Measurements from ENCODE around the gene TMEM100. TPM values are rescaled to one million over a fixed set of nuclear protein-coding genes. Genes with fewer than 3 reads are reported as not detected.

TMEM100 gene
- total RNA-seq, 1 donor from 2014 or later = 21.4 TPM

DNA sequence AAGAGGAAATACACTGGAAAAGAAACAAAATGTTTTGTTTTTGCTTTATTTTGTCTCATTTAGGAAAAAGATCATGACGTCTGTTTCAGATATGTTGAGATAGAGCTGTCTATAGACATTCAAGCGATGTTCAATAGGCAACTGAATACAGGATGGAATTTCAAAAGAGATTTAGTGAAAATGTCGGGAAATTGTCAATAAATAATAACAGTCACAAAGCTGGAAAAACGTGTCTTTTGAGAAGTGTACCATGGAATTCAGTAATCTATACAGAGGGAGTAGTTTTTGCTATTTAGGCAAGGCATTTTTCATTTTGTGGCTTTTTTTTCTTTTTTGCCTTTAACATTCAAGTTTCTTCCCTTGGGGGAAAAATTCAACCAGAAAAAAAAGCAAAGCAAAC lies 33.0 kb downstream of the TMEM100 start:
- no peak for DNase-seq (ENCODE audit: extremely low spot score, unreplicated experiment)
- H3K9me3 Mint-ChIP-seq = peaks cover 12% of the 10 kb centered on the region
- peaks cover 4% of the 10 kb centered on the region for H3K27me3 Mint-ChIP-seq
- no peak overlapping the region for H3K27ac Mint-ChIP-seq
- H3K4me1 Mint-ChIP-seq (ENCODE audit: unreplicated experiment) = peaks cover 19% of the 10 kb centered on the region
- H3K36me3 Mint-ChIP-seq = no peaks in the 10 kb centered on the region
- H3K4me3 Mint-ChIP-seq = no peak overlapping the region
- TF ChIP-seq, protein P1, sequence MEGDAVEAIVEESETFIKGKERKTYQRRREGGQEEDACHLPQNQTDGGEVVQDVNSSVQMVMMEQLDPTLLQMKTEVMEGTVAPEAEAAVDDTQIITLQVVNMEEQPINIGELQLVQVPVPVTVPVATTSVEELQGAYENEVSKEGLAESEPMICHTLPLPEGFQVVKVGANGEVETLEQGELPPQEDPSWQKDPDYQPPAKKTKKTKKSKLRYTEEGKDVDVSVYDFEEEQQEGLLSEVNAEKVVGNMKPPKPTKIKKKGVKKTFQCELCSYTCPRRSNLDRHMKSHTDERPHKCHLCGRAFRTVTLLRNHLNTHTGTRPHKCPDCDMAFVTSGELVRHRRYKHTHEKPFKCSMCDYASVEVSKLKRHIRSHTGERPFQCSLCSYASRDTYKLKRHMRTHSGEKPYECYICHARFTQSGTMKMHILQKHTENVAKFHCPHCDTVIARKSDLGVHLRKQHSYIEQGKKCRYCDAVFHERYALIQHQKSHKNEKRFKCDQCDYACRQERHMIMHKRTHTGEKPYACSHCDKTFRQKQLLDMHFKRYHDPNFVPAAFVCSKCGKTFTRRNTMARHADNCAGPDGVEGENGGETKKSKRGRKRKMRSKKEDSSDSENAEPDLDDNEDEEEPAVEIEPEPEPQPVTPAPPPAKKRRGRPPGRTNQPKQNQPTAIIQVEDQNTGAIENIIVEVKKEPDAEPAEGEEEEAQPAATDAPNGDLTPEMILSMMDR (conservative IDR thresholded peaks at IDR 0.05) = no peak

DNA sequence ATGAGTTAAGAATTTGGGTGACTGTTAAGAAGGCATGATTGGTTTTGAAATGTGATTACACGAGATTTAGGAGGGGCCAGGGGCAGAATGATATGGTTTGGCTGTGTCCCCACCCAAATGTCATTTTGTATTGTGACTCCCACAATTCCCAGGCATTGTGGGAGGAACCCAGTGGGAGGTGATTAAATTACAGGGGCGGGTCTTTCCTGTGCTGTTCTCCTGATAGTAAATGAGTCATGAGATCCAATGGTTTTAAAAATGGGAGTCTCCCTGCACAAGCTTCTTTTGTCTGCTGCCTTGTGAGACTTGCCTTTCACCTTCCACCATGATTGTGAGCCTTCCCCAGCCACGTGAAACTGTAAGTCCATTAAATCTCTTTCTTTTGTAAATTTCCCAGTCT lies 34.6 kb downstream of the TMEM100 start:
- peaks cover 4% of the 10 kb centered on the region for H3K27me3 Mint-ChIP-seq
- no peak overlapping the region for H3K27ac Mint-ChIP-seq
- no peak overlapping the region for H3K4me3 Mint-ChIP-seq
- TF ChIP-seq, protein P1 (conservative IDR thresholded peaks at IDR 0.05) = no peak
- H3K4me1 Mint-ChIP-seq (ENCODE audit: unreplicated experiment) = peaks cover 19% of the 10 kb centered on the region
- H3K36me3 Mint-ChIP-seq = no peaks in the 10 kb centered on the region
- peaks cover 12% of the 10 kb centered on the region for H3K9me3 Mint-ChIP-seq
- DNase-seq (ENCODE audit: extremely low spot score, unreplicated experiment) = no peak

DNA sequence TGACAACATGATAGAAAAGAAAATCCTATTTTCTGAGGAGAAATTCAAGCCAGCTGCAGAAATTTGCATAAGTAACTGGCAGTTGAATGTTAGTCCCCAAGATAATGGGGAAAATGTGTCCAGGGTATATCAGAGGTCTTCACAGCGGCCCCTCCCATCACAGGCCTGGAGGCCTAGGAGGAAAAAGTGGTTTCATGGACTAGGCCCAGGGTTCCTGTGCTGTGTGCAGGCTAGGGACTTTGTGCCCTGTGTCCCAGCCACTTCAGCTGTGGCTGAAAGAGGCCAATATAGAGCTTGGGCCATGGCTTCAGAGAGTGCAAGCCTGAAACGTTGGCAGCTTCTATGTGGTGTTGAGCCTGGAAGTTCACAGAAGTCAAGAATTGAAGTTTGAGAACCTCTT lies 35.6 kb downstream of the TMEM100 start:
- TF ChIP-seq, protein P1 (conservative IDR thresholded peaks at IDR 0.05) = no peak
- Mint-ChIP-seq H3K27me3 (peaks cover 4% of the 10 kb centered on the region), H3K4me1 (ENCODE audit: unreplicated experiment) (peaks cover 19% of the 10 kb centered on the region), H3K27ac (no peak overlapping the region), H3K36me3 (no peaks in the 10 kb centered on the region), H3K4me3 (no peak overlapping the region), H3K9me3 (peaks cover 12% of the 10 kb centered on the region)
- no peak for DNase-seq (ENCODE audit: extremely low spot score, unreplicated experiment)

DNA sequence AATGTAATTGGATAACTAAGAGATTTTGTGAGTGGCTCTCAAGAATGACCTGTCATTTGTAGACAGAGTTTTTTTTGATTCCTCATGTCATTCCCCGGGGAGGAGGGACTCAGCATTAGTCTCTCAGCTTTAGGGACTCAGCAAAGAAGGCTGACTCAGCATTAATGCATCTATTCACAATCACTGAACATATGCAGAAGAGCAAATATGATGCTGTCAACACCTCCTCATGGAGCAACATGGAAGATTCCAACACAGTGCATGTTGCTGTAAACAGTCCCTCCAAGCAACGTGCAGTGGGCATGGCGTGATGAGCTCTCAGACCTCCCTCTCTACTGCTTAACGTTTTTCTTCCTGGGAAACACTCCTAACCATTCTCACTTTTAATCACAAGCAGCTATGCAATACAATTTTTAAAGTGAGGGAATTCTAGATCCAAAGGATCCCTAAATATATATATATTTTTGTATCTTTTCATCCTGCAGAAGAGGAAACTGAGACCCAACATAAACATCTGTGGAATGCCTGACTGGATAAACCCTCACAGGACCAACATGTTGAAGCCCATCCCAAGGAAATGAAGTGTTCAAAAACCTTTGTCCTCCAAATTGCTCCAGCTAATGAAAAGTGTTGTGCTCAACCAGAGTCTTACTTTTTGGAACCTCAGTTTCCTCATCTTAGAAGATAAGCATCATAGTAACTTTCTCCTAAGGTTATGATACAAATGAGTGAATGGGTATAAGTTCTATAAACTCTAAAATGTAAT lies 38.9 kb downstream of the TMEM100 start:
- H3K4me1 Mint-ChIP-seq (ENCODE audit: unreplicated experiment) = no peaks in the 10 kb centered on the region
- H3K27me3 Mint-ChIP-seq = peaks cover 4% of the 10 kb centered on the region
- H3K4me3 Mint-ChIP-seq = no peak overlapping the region
- H3K9me3 Mint-ChIP-seq = peaks cover 12% of the 10 kb centered on the region
- no peak for DNase-seq (ENCODE audit: extremely low spot score, unreplicated experiment)
- H3K27ac Mint-ChIP-seq = no peak overlapping the region
- TF ChIP-seq, protein P1 (conservative IDR thresholded peaks at IDR 0.05) = no peak
- no peaks in the 10 kb centered on the region for H3K36me3 Mint-ChIP-seq

DNA sequence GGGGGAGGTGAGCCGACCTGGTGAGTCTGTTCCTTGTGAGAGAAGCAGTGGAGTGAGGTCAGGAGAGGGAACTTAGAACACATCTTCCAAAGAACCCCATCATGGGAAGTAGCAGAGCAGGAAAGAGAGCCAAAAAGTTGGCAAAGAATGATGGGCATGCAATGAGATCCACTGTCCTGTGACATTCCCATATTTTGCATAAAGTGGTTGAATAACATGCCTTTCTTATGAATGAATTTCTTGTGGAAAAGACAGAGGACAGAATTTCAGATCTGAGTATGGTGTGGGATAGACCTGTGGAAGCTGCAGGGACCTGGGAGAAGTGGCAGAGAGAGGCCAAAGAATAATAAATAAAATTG lies 41.3 kb downstream of the TMEM100 start:
- H3K27ac Mint-ChIP-seq = no peak overlapping the region
- H3K9me3 Mint-ChIP-seq = peaks cover 8% of the 10 kb centered on the region
- no peak overlapping the region for H3K4me3 Mint-ChIP-seq
- TF ChIP-seq, protein P1 (conservative IDR thresholded peaks at IDR 0.05) = no peak
- H3K36me3 Mint-ChIP-seq = no peaks in the 10 kb centered on the region
- no peaks in the 10 kb centered on the region for H3K4me1 Mint-ChIP-seq (ENCODE audit: unreplicated experiment)
- DNase-seq (ENCODE audit: extremely low spot score, unreplicated experiment) = no peak
- H3K27me3 Mint-ChIP-seq = peaks cover 4% of the 10 kb centered on the region

Measured in type B pancreatic cell (in vitro differentiated cells).